Calu3 (cell line): ENCODE measurements around the gene NABP1. TPM values are rescaled to one million over a fixed set of nuclear protein-coding genes. Genes with fewer than 3 reads are reported as not detected.

Source experiments
- BruUV-seq: library from RNA; stranded (reverse); fragments of 400-500 nt; replicated peaks from 2 replicates; lab custom pipeline; 2021; lab: Mats Ljungman, UMichigan
- CTCF ChIA-PET: fragments of 300-600 bp; sonication (Branson Sonifier 250); formaldehyde crosslinking; loops from one replicate; lab custom pipeline; 2022; ENCODE audit warnings: antibody characterized with exemption; lab: Charles Lee
- DNase-seq: peaks from one replicate; pipeline ENCODE4 v3.0.0; 2022
- H3K27ac Mint-ChIP-seq: one replicate; pipeline ENCODE4 v1.8.0; 2022; ENCODE audit warnings: mixed read lengths; ENCODE audit not compliant: unreplicated experiment
- H3K27me3 Mint-ChIP-seq: one replicate; pipeline ENCODE4 v1.8.0; 2022; ENCODE audit warnings: mixed read lengths; ENCODE audit not compliant: unreplicated experiment
- H3K36me3 Mint-ChIP-seq: one replicate; pipeline ENCODE4 v1.8.0; 2022; ENCODE audit warnings: mild to moderate bottlenecking, moderate library complexity, mixed read lengths; ENCODE audit not compliant: insufficient read depth, unreplicated experiment
- H3K4me1 Mint-ChIP-seq: one replicate; pipeline ENCODE4 v1.8.0; 2022; ENCODE audit warnings: mild to moderate bottlenecking, low read depth, mixed read lengths; ENCODE audit not compliant: unreplicated experiment
- H3K4me3 Mint-ChIP-seq: one replicate; pipeline ENCODE4 v1.8.0; 2022; ENCODE audit warnings: mild to moderate bottlenecking, low read depth, moderate library complexity, mixed read lengths; ENCODE audit not compliant: unreplicated experiment
- H3K9me3 Mint-ChIP-seq: one replicate; pipeline ENCODE4 v1.8.0; 2022; ENCODE audit warnings: low read depth, mixed read lengths; ENCODE audit not compliant: unreplicated experiment
- intact Hi-C: fragments of 100-400 bp; cut with micrococcal nuclease; formaldehyde crosslinking; loops from one replicate; pipeline ENCODE4 v1.10.0; 2022; ENCODE audit not compliant: unreplicated experiment
- total RNA-seq: library from RNA; stranded (reverse); gene quantifications from 2 replicates; pipeline ENCODE4 v1.2.3, GENCODE V29; 2022
- TF ChIP-seq, protein P1 (sequence below): fragments of 200-600 bp; IDR thresholded peaks from one replicate; pipeline ENCODE4 v1.8.0; 2022; ENCODE audit warnings: antibody characterized with exemption; ENCODE audit not compliant: unreplicated experiment

Gene NABP1
- total RNA-seq, 1 experiment from 2014 or later = 71.8 TPM

GRCh38 chr2:191679818-191680600 is 2.1 kb downstream of the NABP1 start:
- intact Hi-C loops = no loop called here
- no peaks in the 10 kb centered on the region for H3K27me3 Mint-ChIP-seq
- CTCF ChIA-PET = interaction anchor here (1.0 to 1.3 kb wide), 2 partner anchors 9 to 120 kb away, joined by 3 to 7 read pairs; no protein-coding TSS in a partner anchor
- DNase-seq = peak; percentile 14
- H3K27ac Mint-ChIP-seq = peak overlapping the region; percentile 95
- BruUV-seq = TSS peak; percentile 22
- TF ChIP-seq, protein P1, sequence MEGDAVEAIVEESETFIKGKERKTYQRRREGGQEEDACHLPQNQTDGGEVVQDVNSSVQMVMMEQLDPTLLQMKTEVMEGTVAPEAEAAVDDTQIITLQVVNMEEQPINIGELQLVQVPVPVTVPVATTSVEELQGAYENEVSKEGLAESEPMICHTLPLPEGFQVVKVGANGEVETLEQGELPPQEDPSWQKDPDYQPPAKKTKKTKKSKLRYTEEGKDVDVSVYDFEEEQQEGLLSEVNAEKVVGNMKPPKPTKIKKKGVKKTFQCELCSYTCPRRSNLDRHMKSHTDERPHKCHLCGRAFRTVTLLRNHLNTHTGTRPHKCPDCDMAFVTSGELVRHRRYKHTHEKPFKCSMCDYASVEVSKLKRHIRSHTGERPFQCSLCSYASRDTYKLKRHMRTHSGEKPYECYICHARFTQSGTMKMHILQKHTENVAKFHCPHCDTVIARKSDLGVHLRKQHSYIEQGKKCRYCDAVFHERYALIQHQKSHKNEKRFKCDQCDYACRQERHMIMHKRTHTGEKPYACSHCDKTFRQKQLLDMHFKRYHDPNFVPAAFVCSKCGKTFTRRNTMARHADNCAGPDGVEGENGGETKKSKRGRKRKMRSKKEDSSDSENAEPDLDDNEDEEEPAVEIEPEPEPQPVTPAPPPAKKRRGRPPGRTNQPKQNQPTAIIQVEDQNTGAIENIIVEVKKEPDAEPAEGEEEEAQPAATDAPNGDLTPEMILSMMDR = no peak
- H3K4me3 Mint-ChIP-seq = peak overlapping the region; percentile 98
- H3K9me3 Mint-ChIP-seq = no peaks in the 10 kb centered on the region
- H3K4me1 Mint-ChIP-seq = peaks cover 21% of the 10 kb centered on the region
- peaks cover 59% of the 10 kb centered on the region for H3K36me3 Mint-ChIP-seq

GRCh38 chr2:191680639-191681038 is 2.7 kb downstream of the NABP1 start:
- no peaks in the 10 kb centered on the region for H3K27me3 Mint-ChIP-seq
- DNase-seq = no peak
- H3K9me3 Mint-ChIP-seq = no peaks in the 10 kb centered on the region
- peak overlapping the region; percentile 95 for H3K27ac Mint-ChIP-seq
- intact Hi-C loops = no loop called here
- H3K4me3 Mint-ChIP-seq = peak overlapping the region; percentile 98
- peaks cover 59% of the 10 kb centered on the region for H3K36me3 Mint-ChIP-seq
- TF ChIP-seq, protein P1 = no peak
- H3K4me1 Mint-ChIP-seq = peaks cover 21% of the 10 kb centered on the region
- CTCF ChIA-PET = interaction anchor here (1.0 to 1.3 kb wide), 2 partner anchors 8 to 120 kb away, joined by 3 to 7 read pairs; no protein-coding TSS in a partner anchor
- BruUV-seq = no TSS peak

DNA sequence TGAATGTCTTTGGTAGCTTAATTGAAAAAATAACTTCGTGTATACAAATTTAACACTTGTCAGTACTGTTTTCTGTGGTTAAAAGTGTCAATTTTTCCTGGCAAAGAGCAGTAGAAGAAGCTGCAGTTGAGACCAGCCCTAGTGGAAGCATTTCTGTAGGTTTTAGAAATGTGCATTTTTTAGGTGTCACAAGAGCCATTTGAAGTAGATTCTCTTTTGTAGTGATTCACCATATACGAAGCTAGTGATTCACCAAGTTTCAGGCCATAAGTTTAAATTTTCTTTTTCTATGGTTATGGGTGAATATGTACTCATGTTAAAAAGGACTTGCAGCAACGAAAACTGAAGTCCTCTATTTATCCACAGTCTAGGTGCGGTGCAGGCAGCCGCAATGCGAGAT is 4.2 kb downstream of the NABP1 start:
- Mint-ChIP-seq H3K4me3 (no peak overlapping the region), H3K27me3 (no peaks in the 10 kb centered on the region), H3K4me1 (peaks cover 12% of the 10 kb centered on the region), H3K36me3 (peaks cover 67% of the 10 kb centered on the region), H3K9me3 (no peaks in the 10 kb centered on the region), H3K27ac (no peak overlapping the region)
- no peak for DNase-seq
- BruUV-seq = no TSS peak
- CTCF ChIA-PET = no interaction called here
- intact Hi-C loops = no loop called here
- TF ChIP-seq, protein P1 = no peak

DNA sequence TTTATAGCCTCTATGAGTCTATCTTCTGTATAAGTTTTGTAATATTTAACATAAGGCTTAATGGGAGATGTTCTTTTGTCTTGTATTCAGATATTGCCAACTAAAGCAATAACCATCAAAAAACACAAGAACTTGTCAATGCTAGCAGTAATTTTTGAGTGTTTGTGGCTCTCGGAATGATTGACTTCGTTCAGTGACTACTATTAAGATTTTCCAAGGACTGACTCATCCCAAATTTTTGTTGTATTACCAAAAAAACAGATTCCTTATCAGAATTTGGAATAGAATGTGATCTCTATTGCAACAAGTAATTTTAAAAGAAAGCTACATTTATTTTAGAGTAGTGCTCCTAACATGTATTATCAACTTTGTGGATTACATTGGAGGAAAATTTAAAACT is 8.1 kb downstream of the NABP1 start:
- CTCF ChIA-PET = no interaction called here
- H3K36me3 Mint-ChIP-seq = peaks cover 52% of the 10 kb centered on the region
- peaks cover 40% of the 10 kb centered on the region for H3K4me1 Mint-ChIP-seq
- DNase-seq = no peak
- H3K4me3 Mint-ChIP-seq = no peak overlapping the region
- no peaks in the 10 kb centered on the region for H3K9me3 Mint-ChIP-seq
- H3K27ac Mint-ChIP-seq = no peak overlapping the region
- BruUV-seq = no TSS peak
- TF ChIP-seq, protein P1 = no peak
- intact Hi-C loops = no loop called here
- no peaks in the 10 kb centered on the region for H3K27me3 Mint-ChIP-seq
